Measurements from ENCODE around the gene NRP2.

Gene NRP2

GRCh38 chr2:205748639-205749038 lies 66.3 kb downstream of the NRP2 start:
- no peak overlapping the region for H3K4me3 ChIP-seq (ENCODE audit: low read length)
- no peak for TF ChIP-seq ZNF274 (IDR thresholded peaks at IDR 0.05; ENCODE audit: low read depth, low read length)

DNA sequence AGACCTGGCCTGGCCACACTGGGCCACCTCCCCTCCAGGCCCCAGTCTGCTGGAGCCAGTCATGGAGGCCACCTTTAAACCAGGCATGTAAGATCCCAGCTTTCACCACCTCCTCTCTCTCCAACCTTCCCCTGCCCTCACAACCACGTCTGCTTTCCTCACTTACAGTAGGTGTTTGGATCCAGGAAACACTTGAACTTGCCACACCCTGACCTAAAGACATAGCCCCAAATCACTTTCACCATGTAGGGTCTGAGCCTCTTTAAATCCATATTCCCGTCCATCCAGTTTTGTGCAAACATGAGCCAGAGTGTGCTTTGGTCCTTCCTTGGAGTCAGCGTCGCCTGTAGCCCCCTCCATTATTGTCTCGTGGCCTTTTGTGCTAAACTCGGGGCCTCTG lies 66.8 kb downstream of the NRP2 start:
- no peak for TF ChIP-seq ZNF274 (IDR thresholded peaks at IDR 0.05; ENCODE audit: low read depth, low read length)
- no peak overlapping the region for H3K4me3 ChIP-seq (ENCODE audit: low read length)

GRCh38 chr2:205750797-205751196 lies 68.5 kb downstream of the NRP2 start:
- no peak overlapping the region for H3K4me3 ChIP-seq (ENCODE audit: low read length)
- TF ChIP-seq ZNF274 (IDR thresholded peaks at IDR 0.05; ENCODE audit: low read depth, low read length) = no peak

DNA sequence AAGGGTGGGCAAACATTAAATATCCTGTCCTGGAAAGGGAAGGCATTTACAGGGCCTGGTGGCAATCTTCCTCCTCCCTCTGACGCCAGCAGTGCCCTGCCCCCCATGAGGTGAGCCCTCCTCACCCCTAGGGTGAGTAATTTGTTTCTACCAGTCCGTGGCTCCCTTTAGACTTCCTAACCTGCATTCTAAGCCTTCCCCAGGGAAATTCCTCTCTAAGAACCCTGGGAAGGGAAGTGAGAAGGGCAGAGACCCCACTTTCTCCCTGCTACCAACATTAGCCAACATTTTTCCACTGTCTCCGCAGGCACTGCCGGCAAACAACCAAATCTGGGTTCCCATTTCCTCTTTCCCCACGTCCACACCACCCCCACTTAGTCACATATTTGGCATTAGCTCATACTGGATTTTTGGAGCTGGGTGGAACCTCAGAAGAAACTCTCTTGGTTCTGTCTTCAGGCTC lies 69.3 kb downstream of the NRP2 start:
- H3K4me3 ChIP-seq (ENCODE audit: low read length) = no peak overlapping the region
- no peak for TF ChIP-seq ZNF274 (IDR thresholded peaks at IDR 0.05; ENCODE audit: low read depth, low read length)

- no peak overlapping the region for H3K4me3 ChIP-seq (ENCODE audit: low read length)
- TF ChIP-seq ZNF274 (IDR thresholded peaks at IDR 0.05; ENCODE audit: low read depth, low read length) = no peak
Observed at GRCh38 chr2:205752296-205752820, 70.1 kb downstream of the NRP2 start.

GRCh38 chr2:205752924-205753323 lies 70.6 kb downstream of the NRP2 start:
- no peak for TF ChIP-seq ZNF274 (IDR thresholded peaks at IDR 0.05; ENCODE audit: low read depth, low read length)
- H3K4me3 ChIP-seq (ENCODE audit: low read length) = no peak overlapping the region

DNA sequence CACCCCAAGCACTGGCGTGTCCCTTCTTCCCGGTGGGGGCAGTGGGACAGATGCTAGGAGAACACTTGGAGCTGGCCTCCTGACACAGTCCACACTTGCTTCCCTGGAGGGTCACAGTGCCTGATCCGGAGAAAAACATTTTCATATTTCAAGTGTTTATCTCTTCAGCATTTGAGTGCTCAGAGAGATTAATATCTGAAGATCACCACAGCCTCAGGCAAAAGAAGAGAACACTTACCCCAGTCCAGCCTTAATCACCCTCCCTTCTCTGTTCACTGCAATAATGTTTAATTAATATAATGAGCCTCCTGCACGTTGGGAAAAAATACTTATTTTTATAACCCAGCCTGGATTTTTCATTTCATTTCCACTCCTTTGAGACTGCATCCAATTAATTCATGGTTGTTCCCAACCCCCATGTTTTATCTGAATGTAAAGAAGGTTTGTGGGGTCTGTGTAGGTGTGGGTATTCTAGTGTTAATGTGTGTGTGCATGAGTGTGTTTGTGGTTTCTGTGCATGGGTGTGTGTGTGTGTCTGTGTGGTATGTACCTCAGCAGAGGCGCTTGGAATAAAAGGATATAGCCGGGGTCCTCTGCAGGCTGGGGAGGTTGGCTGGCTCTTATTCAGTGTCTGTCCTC lies 72.1 kb downstream of the NRP2 start:
- TF ChIP-seq ZNF274 (IDR thresholded peaks at IDR 0.05; ENCODE audit: low read depth, low read length) = no peak
- H3K4me3 ChIP-seq (ENCODE audit: low read length) = no peak overlapping the region

DNA sequence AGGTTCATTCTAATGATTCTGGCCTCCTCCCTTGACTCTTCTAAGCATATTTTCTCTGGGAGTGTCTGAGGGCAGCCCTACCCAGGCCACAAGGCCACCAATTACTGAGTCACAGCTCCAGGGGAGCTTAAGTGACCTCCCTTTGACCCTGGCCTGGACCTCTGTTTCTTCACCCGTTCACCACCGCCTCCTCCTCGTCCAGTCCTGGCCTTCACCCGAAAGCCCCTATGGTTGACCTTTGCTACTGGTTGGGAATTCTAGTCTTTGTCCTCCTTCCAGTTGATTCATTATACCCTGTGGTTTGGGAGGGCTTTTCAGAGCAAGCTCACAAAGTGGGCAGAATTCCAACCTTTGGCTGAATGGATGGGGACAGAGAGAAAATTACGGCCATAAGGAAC lies 72.6 kb downstream of the NRP2 start:
- H3K4me3 ChIP-seq (ENCODE audit: low read length) = no peak overlapping the region
- no peak for TF ChIP-seq ZNF274 (IDR thresholded peaks at IDR 0.05; ENCODE audit: low read depth, low read length)

GRCh38 chr2:205755923-205756322 lies 73.6 kb downstream of the NRP2 start:
- no peak for TF ChIP-seq ZNF274 (IDR thresholded peaks at IDR 0.05; ENCODE audit: low read depth, low read length)
- no peak overlapping the region for H3K4me3 ChIP-seq (ENCODE audit: low read length)

DNA sequence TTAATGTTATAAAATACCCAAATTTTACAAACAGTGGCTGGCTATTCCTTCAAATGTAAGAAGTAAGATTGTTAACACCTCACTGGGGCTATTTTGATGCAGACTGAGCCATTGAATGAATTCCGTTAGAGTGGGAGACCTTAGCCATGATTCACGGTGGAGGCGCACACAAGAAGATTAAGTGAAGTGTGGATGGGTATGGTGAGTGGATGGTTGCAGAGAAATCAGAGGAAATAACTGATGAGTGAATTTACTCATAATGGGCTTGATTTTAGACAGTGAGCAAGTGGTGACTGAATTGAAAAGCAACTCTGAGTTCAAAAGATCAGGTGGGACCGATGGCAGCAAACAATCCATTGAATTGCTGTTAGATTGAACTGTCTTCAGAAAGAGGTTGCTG lies 75.0 kb downstream of the NRP2 start:
- TF ChIP-seq ZNF274 (IDR thresholded peaks at IDR 0.05; ENCODE audit: low read depth, low read length) = no peak

GRCh38 chr2:205758051-205758450 lies 75.8 kb downstream of the NRP2 start:
- no peak for TF ChIP-seq ZNF274 (IDR thresholded peaks at IDR 0.05; ENCODE audit: low read depth, low read length)
- H3K4me3 ChIP-seq (ENCODE audit: low read length) = no peak overlapping the region

More for the DNA sequence above, 75.0 kb downstream of the NRP2 start:
- no peak overlapping the region for H3K4me3 ChIP-seq (ENCODE audit: low read length)

GRCh38 chr2:205758500-205758899 lies 76.2 kb downstream of the NRP2 start:
- H3K4me3 ChIP-seq (ENCODE audit: low read length) = no peak overlapping the region
- no peak for TF ChIP-seq ZNF274 (IDR thresholded peaks at IDR 0.05; ENCODE audit: low read depth, low read length)

DNA sequence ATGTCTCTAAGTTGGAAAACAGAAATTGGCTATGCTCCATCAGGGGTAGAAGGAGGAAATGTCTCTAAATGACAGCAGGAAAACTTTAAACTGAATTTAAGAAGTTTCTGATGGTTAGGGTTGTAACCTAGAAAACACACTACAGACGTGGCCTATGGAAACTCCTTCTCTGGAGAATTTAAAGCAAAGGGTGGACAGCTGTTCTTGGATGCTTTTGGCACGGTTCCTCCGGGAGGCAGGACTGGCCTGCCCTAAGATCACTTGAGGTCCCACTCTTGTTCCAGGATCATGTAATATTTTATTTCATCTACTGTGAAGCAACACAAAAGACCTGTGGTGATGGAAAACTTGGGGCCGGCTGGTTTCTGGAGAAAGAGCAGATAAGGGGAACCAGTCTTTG lies 77.0 kb downstream of the NRP2 start:
- H3K4me3 ChIP-seq (ENCODE audit: low read length) = no peak overlapping the region
- TF ChIP-seq ZNF274 (IDR thresholded peaks at IDR 0.05; ENCODE audit: low read depth, low read length) = no peak

DNA sequence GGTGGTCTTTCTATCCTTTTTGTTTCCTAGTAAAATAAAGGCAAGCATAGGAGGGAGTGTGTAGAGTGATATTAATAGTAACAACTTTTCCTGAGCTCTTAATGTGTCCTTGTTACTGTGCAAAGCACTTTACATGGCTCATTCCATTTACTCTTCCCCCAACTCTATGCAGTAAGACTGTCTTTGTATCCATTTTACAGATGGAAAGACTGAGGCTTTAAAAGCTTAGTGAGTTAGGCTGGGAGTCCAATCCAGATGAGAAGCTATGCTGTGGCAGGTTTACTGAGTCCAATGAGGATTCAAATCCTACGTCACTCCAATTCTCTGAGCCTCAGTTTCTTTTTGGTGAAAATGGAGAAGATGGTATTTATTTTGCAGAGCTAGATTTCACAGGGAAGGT lies 77.4 kb downstream of the NRP2 start:
- TF ChIP-seq ZNF274 (IDR thresholded peaks at IDR 0.05; ENCODE audit: low read depth, low read length) = no peak
- H3K4me3 ChIP-seq (ENCODE audit: low read length) = no peak overlapping the region

GRCh38 chr2:205760157-205760556 lies 77.9 kb downstream of the NRP2 start:
- no peak for TF ChIP-seq ZNF274 (IDR thresholded peaks at IDR 0.05; ENCODE audit: low read depth, low read length)
- no peak overlapping the region for H3K4me3 ChIP-seq (ENCODE audit: low read length)

DNA sequence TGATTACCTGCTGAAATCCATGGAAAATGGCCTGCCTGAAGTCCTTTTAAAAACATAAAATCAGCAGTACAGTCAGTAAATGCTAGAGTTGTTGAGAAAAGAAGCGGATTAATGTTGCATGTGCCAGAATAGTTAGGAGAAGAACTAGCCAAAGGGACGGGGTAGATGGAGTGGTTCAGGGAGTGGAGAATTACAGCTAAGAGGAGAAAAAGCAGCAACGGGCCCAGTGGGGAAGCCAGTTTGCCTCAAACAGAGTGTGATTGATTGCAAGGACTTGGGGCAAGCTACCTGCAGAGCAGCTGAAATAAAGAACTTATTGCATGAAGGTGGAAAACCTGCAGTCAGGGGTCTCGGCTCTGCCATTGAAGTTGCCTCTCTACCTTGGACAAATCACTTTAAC lies 79.1 kb downstream of the NRP2 start:
- H3K4me3 ChIP-seq (ENCODE audit: low read length) = no peak overlapping the region
- TF ChIP-seq ZNF274 (IDR thresholded peaks at IDR 0.05; ENCODE audit: low read depth, low read length) = no peak

Data from GM08714 (cell line).